ENCODE results near the gene MAU2.

MAU2 gene, protein sequence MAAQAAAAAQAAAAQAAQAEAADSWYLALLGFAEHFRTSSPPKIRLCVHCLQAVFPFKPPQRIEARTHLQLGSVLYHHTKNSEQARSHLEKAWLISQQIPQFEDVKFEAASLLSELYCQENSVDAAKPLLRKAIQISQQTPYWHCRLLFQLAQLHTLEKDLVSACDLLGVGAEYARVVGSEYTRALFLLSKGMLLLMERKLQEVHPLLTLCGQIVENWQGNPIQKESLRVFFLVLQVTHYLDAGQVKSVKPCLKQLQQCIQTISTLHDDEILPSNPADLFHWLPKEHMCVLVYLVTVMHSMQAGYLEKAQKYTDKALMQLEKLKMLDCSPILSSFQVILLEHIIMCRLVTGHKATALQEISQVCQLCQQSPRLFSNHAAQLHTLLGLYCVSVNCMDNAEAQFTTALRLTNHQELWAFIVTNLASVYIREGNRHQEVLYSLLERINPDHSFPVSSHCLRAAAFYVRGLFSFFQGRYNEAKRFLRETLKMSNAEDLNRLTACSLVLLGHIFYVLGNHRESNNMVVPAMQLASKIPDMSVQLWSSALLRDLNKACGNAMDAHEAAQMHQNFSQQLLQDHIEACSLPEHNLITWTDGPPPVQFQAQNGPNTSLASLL

DNA sequence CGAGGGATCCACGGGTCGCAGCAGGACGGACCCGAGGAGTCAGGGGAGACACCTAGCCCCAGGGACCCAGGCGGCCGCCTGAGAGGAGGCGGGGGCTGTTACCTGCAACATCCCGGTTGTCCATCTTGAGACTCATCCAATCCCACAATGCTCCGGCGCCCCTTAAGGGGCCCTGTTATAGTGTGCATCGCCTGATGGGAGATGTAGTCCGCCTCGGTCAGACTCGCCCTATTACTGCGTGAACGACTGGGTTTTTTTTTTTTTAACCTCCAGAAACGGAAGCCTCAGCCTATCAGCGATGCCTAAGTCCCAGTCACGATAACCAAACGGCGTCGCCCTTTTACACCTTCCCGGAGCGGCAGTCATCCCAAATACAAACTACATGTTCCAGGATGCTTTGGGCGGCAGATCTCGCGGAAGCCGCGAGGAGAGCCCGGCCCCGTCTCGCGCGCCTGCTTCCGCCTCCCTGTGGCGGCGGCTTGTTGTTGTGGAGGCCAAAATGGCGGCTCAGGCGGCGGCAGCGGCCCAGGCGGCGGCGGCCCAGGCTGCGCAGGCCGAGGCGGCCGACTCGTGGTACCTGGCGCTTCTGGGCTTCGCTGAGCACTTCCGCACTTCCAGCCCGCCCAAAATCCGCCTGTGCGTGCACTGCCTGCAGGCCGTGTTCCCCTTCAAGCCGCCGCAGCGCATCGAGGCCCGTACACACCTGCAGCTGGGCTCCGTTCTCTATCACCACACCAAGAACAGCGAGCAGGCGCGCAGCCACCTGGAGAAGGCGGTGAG, at the start of gene MAU2, which contains the start of gene SUGP1:
MAU2 (plus strand) TSS at position 469 of the 780 bp plus-strand sequence; CDS start at position 500, 31 bp downstream.
SUGP1 (minus strand) TSS at position 149 of the 780 bp plus-strand sequence; CDS start at position 136, 13 bp downstream.
- DNase-seq (ENCODE audit: extremely low read depth in 1 of 2, low read depth in 1 of 2), result peak; percentile 65 to 80

GRCh38 chr19:19271828-19272599, 48.6 kb upstream of the MAU2 start:
- DNase-seq (ENCODE audit: extremely low read depth in 1 of 2, low read depth in 1 of 2), result no peak

GRCh38 chr19:19274146-19274545, 46.5 kb upstream of the MAU2 start:
- DNase-seq (ENCODE audit: extremely low read depth in 1 of 2, low read depth in 1 of 2), result no peak

- no peak for DNase-seq (ENCODE audit: extremely low read depth in 1 of 2, low read depth in 1 of 2)
Observed at GRCh38 chr19:19274716-19275565, 45.7 kb upstream of the MAU2 start.

DNA sequence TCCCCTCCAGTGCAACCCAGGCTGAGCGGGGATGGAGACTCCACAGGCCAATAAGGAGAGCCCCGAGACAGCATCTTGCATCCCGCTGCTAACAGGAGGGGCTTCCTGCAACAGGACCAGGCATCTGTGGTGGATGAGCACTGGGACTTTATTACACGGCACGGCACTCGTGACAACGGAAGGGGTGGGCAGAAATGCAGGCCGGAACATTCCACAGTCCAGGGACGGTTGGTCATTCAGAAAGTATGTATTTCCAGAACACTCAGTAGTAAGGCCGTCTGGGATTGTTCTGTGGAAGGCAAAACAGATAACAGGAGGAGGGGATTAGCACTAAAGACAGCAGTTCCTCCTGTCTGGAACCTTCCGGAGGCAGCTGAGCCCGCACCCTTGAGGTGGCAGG, 44.2 kb upstream of the MAU2 start:
- DNase-seq (ENCODE audit: extremely low read depth in 1 of 2, low read depth in 1 of 2), result no peak

DNA sequence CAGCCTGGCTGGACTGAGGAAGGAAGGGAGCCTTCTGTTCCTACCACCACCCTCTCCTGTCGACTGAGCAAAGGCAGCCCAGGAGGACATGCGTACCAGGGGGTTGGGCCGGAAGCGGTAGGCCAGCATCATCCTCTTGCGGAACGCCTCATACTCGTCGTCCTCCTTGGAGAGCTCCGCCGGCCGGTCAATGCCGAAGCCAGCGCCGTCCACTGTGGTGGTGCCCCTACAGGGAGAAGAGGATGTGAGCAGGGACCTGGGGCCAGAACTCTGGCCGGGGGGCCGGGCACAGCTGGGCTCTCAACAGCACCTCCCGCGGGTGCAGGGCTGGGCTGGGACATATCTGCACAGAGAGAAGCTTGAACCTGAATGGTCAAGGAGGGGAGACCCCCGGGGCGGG, 43.8 kb upstream of the MAU2 start:
- no peak for DNase-seq (ENCODE audit: extremely low read depth in 1 of 2, low read depth in 1 of 2)

DNA sequence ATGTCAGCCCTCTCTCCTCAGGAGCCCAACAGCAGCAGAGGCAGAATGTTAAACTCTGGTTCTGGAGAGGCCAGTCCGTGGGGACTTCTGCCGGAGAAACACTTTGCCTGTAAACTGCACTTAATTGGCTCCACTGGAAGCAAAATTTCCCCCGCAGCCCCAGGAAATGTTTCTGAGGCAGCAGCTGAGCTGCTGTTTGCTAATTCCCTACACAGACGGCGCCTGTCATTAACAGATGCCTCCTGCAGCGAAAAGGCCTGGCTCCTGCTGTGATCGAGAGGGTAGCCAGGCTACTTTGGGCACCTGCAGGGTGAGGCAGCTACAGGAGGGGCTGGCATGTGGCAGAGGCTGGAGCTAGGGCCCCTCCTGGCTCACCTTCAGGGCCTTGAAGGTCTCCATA, 42.3 kb upstream of the MAU2 start:
- DNase-seq (ENCODE audit: extremely low read depth in 1 of 2, low read depth in 1 of 2), result no peak

GRCh38 chr19:19279062-19279612, 41.5 kb upstream of the MAU2 start:
- no peak for DNase-seq (ENCODE audit: extremely low read depth in 1 of 2, low read depth in 1 of 2)

DNA sequence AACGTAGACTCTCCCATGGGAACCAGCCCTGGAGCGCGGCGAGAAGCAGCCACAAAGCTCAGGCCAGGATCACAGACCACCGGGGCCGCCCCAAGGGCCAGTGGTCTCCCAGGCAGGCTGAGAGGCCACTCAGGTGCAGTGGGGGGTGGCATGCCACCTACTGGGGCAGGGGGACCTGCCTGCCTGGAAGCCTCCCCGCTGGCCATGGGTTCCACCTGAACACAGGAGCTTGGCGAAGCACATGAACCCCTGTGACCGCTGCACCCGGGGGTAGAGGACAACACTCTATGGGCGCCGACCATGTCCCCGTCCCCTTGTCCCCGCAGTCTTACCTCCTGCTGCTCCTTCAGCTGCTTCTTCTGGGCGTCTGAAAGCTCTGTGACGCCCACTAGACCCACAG, 40.8 kb upstream of the MAU2 start:
- no peak for DNase-seq (ENCODE audit: extremely low read depth in 1 of 2, low read depth in 1 of 2)

- DNase-seq (ENCODE audit: extremely low read depth in 1 of 2, low read depth in 1 of 2), result no peak
Observed at GRCh38 chr19:19280561-19280960, 40.1 kb upstream of the MAU2 start.

- no peak for DNase-seq (ENCODE audit: extremely low read depth in 1 of 2, low read depth in 1 of 2)
Observed at GRCh38 chr19:19285686-19286085, 34.9 kb upstream of the MAU2 start.

DNA sequence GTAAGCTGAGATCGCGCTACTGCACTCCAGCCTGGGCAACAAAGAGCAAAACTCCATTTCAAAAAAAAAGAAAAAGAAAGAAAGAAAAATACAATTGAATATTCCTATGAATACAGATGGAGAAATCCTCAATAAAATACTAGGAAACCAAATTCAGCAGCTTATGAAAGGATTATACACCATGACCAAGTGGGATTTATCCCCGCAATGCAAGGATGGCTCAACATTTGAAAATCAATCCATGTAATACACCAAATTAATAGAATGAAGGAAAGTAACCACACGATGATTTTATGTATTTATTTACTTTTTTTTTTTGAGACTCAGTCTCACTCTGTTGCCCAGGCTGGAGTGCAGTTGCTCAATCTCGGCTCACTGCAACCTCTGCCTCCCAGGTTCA, 28.0 kb upstream of the MAU2 start:
- DNase-seq (ENCODE audit: extremely low read depth in 1 of 2, low read depth in 1 of 2), result no peak

DNA sequence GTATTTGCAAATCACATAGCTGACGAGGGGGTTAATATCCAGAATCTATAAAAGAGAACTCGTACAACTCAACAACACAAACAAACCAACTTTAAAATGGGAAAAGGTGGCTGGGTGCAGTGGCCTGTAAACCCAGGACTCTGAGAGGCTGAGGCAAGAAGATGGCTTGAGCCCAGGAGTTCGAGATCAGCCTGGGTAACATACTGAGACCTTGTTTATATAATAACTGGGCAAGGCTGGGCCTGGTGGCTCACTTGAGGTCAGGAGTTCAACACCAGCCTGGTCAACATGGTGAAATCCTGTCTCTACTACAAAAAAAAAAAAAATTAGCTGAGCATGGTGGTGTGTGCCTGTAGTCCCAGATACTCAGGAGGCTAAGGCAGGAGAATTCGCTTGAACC, 25.7 kb upstream of the MAU2 start:
- no peak for DNase-seq (ENCODE audit: extremely low read depth in 1 of 2, low read depth in 1 of 2)

DNA sequence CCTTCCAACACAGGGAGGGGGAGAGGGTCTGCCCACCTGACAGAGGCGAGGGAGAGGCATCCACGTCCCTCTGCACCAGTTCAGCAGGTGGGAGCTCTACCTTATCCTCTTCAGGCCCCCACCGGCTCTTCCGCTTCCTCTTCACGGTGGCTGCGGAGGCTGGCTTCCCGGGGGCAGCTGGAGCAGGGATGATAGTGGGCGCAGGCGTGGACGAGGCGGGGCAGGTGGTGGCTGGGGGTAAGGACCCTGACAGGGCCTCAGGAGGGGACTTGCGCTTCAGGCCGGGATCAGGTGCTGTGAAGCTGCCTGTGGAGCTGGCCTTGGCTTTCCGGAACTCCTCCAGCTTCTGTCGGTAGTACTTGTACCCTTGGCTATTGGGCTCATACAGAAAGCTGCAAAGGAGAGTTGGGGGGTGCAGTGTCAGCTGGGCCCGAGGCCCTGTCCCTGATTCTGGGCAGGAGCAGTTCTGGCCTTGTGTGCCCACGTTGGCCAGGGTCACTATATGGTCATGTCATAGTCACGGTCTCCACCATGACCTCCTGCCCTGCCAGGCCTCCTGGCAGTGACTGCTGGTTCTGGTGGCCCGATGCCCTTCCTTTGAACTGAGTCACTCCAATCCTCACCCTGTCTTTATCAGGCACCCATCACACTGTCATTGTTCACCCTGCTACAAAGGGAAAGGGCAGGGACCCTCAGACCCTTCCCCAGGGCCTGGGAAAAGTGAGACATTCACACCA, 23.5 kb upstream of the MAU2 start:
- DNase-seq (ENCODE audit: extremely low read depth in 1 of 2, low read depth in 1 of 2), result no peak

- DNase-seq (ENCODE audit: extremely low read depth in 1 of 2, low read depth in 1 of 2), result no peak
Observed at GRCh38 chr19:19297759-19298158, 22.9 kb upstream of the MAU2 start.

DNA sequence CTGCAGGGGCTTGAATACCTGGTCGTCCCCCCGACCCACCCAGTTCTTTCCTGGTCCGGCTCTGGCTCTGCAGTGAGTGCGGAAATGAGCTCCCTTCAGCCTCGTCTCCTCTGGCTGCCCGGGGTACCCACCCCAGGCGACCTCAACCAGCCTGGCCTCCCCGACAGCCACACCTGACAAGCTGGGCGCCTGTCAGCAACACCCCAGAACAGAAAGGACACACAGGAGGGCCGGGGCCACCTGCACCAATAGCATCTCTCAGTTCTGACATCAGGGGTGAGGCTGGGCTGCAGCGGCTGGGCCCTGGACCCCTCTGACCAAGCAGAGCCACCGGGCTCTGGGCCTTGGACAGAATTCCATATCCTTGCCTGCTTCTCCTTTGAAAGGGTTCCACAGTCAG, 20.0 kb upstream of the MAU2 start:
- DNase-seq (ENCODE audit: extremely low read depth in 1 of 2, low read depth in 1 of 2), result no peak

- no peak for DNase-seq (ENCODE audit: extremely low read depth in 1 of 2, low read depth in 1 of 2)
Observed at GRCh38 chr19:19303411-19303810, 17.2 kb upstream of the MAU2 start.

DNA sequence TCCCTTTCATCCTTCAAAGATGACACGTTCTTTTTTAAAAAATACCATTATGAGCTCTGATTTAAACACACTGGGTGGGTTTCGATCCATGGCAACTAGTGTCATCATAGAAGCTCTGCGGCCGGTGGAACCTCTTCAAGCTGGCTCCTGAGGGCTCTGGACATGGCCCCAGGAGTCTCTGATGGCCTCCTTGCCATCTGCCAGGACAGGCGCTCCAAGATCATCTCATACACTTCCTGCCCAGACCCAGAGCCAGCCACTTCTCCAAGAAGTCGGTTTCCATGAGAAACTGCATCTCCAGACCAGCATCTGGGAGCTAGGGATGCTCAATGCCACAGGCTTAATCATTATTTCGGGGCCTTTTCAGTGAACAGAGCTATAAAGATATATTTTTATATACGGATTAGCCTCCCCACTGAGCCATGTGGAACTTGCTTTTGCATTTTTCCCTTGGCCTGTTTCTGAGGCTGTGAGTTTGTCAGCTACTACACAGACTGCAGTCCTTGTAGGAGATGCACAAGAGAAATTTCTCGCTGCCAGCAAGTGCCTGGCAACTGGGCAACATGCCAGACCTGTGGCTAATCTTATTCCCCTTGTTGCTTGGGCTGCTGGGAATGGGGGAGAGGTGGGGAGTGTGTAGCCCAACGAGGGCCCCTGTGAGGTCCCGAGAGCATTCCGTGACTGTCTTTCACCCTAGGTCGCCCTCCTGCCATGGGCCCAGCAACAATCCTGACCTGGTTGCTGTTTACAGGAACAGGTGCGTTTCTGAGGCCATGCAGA, 16.3 kb upstream of the MAU2 start:
- no peak for DNase-seq (ENCODE audit: extremely low read depth in 1 of 2, low read depth in 1 of 2)
